CD4-positive, alpha-beta memory T cell (primary cell): ENCODE results near the gene BRF1. TPM values are rescaled to one million over a fixed set of nuclear protein-coding genes. Genes with fewer than 3 reads are reported as not detected.
"Not testable (repeated sequence)": the region's sequence is repeated elsewhere in the genome, so short reads cannot be mapped to it uniquely, and the experiment has no call there.

ENCODE experiments used
- CTCF ChIA-PET: fragments of 350-600 bp; sonication (Branson Sonifier 250); formaldehyde crosslinking; loops from one replicate; lab custom pipeline; 2021; ENCODE audit warnings: inconsistent platforms; ENCODE audit not compliant: partially characterized antibody; lab: Charles Lee
- POLR2A ChIA-PET: fragments of 350-600 bp; sonication (Branson Sonifier 250); formaldehyde crosslinking; loops from one replicate; lab custom pipeline; 2021; ENCODE audit not compliant: partially characterized antibody; lab: Charles Lee
- DNase-seq, 5 donors: peaks; one replicate each; pipeline versions ENCODE4 v3.0.0 to v3.0.0-alpha.2; 2020 to 2022; ENCODE audit warnings: mixed read lengths in 1 of 5
- H3K27ac ChIP-seq: one replicate; pipeline ENCODE4 v1.7.0; 2013; ENCODE audit warnings: low read depth, low read length
- H3K27me3 ChIP-seq: 2 replicates; pipeline ENCODE4 v1.7.0; 2013; ENCODE audit warnings: mild to moderate bottlenecking, low read length, moderate library complexity; ENCODE audit not compliant: insufficient read depth
- H3K36me3 ChIP-seq: 2 replicates; pipeline ENCODE4 v1.7.0; 2013; ENCODE audit warnings: mild to moderate bottlenecking, low read length, moderate library complexity; ENCODE audit not compliant: insufficient read depth
- H3K4me1 ChIP-seq: 2 replicates; pipeline ENCODE4 v1.7.0; 2013; ENCODE audit warnings: mild to moderate bottlenecking, low read length, moderate library complexity; ENCODE audit not compliant: insufficient read depth
- H3K4me3 ChIP-seq, 2 donors: one replicate each; pipeline ENCODE4 v1.7.0; 2013; ENCODE audit warnings: low read length in 2 of 2, mild to moderate bottlenecking in 1 of 2
- H3K9me3 ChIP-seq, 2 donors: one replicate each; pipeline ENCODE4 v1.7.0; 2013; ENCODE audit warnings: low read length in 2 of 2, control low read depth in 1 of 2; ENCODE audit not compliant: control insufficient read depth in 1 of 2
- H3K27ac Mint-ChIP-seq, 7 donors: one replicate each; pipeline ENCODE4 v1.8.0; 2020 to 2021; ENCODE audit warnings: mixed read lengths in 7 of 7, mild to moderate bottlenecking in 6 of 7, inconsistent platforms in 3 of 7, moderate library complexity in 3 of 7
- H3K27me3 Mint-ChIP-seq, 2 donors: one replicate each; pipeline ENCODE4 v1.8.0; 2020 to 2021; ENCODE audit warnings: mixed read lengths in 2 of 2
- H3K36me3 Mint-ChIP-seq, 2 donors: one replicate each; pipeline ENCODE4 v1.8.0; 2020 to 2021; ENCODE audit warnings: mixed read lengths in 2 of 2, inconsistent platforms in 1 of 2, mild to moderate bottlenecking in 1 of 2
- H3K4me1 Mint-ChIP-seq, 4 donors: one replicate each; pipeline ENCODE4 v1.8.0; 2020 to 2021; ENCODE audit warnings: mixed read lengths in 4 of 4, mild to moderate bottlenecking in 1 of 4
- H3K4me3 Mint-ChIP-seq, 8 donors: one replicate each; pipeline ENCODE4 v1.8.0; 2020 to 2021; ENCODE audit warnings: mixed read lengths in 8 of 8, mild to moderate bottlenecking in 7 of 8, moderate library complexity in 6 of 8, inconsistent platforms in 3 of 8
- H3K9me3 Mint-ChIP-seq, 8 donors: one replicate each; pipeline ENCODE4 v1.8.0; 2020 to 2021; ENCODE audit warnings: mixed read lengths in 8 of 8, mild to moderate bottlenecking in 5 of 8, inconsistent platforms in 3 of 8, moderate library complexity in 1 of 8
- intact Hi-C: fragments of 100-400 bp; cut with micrococcal nuclease; formaldehyde crosslinking; loops from one replicate; pipeline ENCODE4 v1.15.1; 2023
- polyA plus RNA-seq, 2 donors: library from polyadenylated mRNA; unstranded; fragments of 300-500 nt; fragmentation: Illumina TruSeq; gene quantifications; one replicate each; pipeline ENCODE4 v1.2.3, GENCODE V29; 2021
- total RNA-seq, 2 experiments: library from RNA; stranded (reverse); gene quantifications; one replicate each; pipeline ENCODE4 v1.2.3, GENCODE V29; 2021

Gene BRF1
- total and polyA plus RNA-seq, 4 experiments from 2014 or later: 3.0 to 56.0 (median 30.0) TPM

GRCh38 chr14:105336477-105337287, 35.9 kb upstream of the BRF1 start:
- no peaks in the 10 kb centered on the region for H3K36me3 Mint-ChIP-seq

GRCh38 chr14:105335735-105336476, 35.1 kb upstream of the BRF1 start:
- H3K4me1 Mint-ChIP-seq: peaks cover 7 to 24% (median 14%) of the 10 kb centered on the region in 4 donors
- H3K27ac Mint-ChIP-seq: no peak overlapping the region
- H3K9me3 Mint-ChIP-seq: no peaks in the 10 kb centered on the region
- no peak overlapping the region for H3K4me3 Mint-ChIP-seq
- Histone ChIP-seq H3K27me3 (no peaks in the 10 kb centered on the region), H3K9me3 (no peaks in the 10 kb centered on the region), H3K27ac (no peak overlapping the region), H3K4me1 (peaks cover 8% of the 10 kb centered on the region), H3K4me3 (no peak overlapping the region), H3K36me3 (no peaks in the 10 kb centered on the region)
- ChIA-PET CTCF (no interaction called here), POLR2A (no interaction called here)
- no peaks in the 10 kb centered on the region for H3K36me3 Mint-ChIP-seq
- H3K27me3 Mint-ChIP-seq: no peaks in the 10 kb centered on the region
- DNase-seq: no peak
- intact Hi-C loops: no loop called here

More at GRCh38 chr14:105336477-105337287, 35.9 kb upstream of the BRF1 start:
- intact Hi-C loops: no loop called here
- Mint-ChIP-seq H3K4me3 (no peak overlapping the region), H3K27me3 (no peaks in the 10 kb centered on the region), H3K27ac (no peak overlapping the region), H3K4me1 (peaks cover 5 to 16% (median 8%) of the 10 kb centered on the region in 4 donors), H3K9me3 (no peaks in the 10 kb centered on the region)
- no peaks in the 10 kb centered on the region for H3K9me3 ChIP-seq
- CTCF ChIA-PET: no interaction called here
- POLR2A ChIA-PET: no interaction called here
- no peak overlapping the region for H3K27ac ChIP-seq
- peaks cover 2% of the 10 kb centered on the region for H3K4me1 ChIP-seq
- DNase-seq: no peak
- no peaks in the 10 kb centered on the region for H3K27me3 ChIP-seq
- H3K4me3 ChIP-seq: no peak overlapping the region
- no peaks in the 10 kb centered on the region for H3K36me3 ChIP-seq

GRCh38 chr14:105335231-105335542, 34.4 kb upstream of the BRF1 start:
- POLR2A ChIA-PET, CTCF ChIA-PET, H3K9me3 Mint-ChIP-seq, DNase-seq, H3K36me3 ChIP-seq, H3K27me3 Mint-ChIP-seq, H3K4me3 ChIP-seq, H3K36me3 Mint-ChIP-seq, H3K27me3 ChIP-seq, H3K27ac ChIP-seq, H3K4me3 Mint-ChIP-seq, intact Hi-C loops, H3K9me3 ChIP-seq, H3K27ac Mint-ChIP-seq: not testable (repeated sequence)
- peaks cover 15% of the 10 kb centered on the region for H3K4me1 ChIP-seq
- peaks cover 9 to 27% (median 19%) of the 10 kb centered on the region in 4 donors for H3K4me1 Mint-ChIP-seq

GRCh38 chr14:105334383-105335230, 33.8 kb upstream of the BRF1 start:
- ChIA-PET POLR2A (interaction anchor here (0.6 kb wide), 1 partner anchor 33 kb away, joined by 3 read pairs; the partner anchor contains the start of gene BRF1), CTCF (interaction anchor here (0.8 to 1.5 kb wide), 2 partner anchors 17 to 233 kb away, joined by 3 to 4 read pairs; no protein-coding TSS in a partner anchor)
- Mint-ChIP-seq H3K4me3 (no peak overlapping the region), H3K27me3 (no peaks in the 10 kb centered on the region), H3K27ac (no peak overlapping the region), H3K9me3 (no peaks in the 10 kb centered on the region), H3K36me3 (no peaks in the 10 kb centered on the region), H3K4me1 (peaks cover 9 to 30% (median 19%) of the 10 kb centered on the region in 4 donors)
- Histone ChIP-seq H3K27me3 (no peaks in the 10 kb centered on the region), H3K9me3 (no peaks in the 10 kb centered on the region), H3K4me3 (no peak overlapping the region), H3K36me3 (no peaks in the 10 kb centered on the region), H3K4me1 (peaks cover 21% of the 10 kb centered on the region), H3K27ac (no peak overlapping the region)
- intact Hi-C loops: no loop called here
- DNase-seq: no peak

GRCh38 chr14:105333613-105334364, 33.0 kb upstream of the BRF1 start:
- H3K27me3 Mint-ChIP-seq: no peaks in the 10 kb centered on the region
- no peak overlapping the region for H3K27ac ChIP-seq
- ChIA-PET POLR2A (interaction anchor here (0.6 kb wide), 1 partner anchor 33 kb away, joined by 3 read pairs; the partner anchor contains the start of gene BRF1), CTCF (interaction anchor here (0.8 to 1.5 kb wide), 2 partner anchors 18 to 232 kb away, joined by 3 to 4 read pairs; no protein-coding TSS in a partner anchor)
- DNase-seq: no peak
- H3K4me3 ChIP-seq: no peak overlapping the region
- no peaks in the 10 kb centered on the region for H3K9me3 Mint-ChIP-seq
- H3K9me3 ChIP-seq: no peaks in the 10 kb centered on the region
- no peaks in the 10 kb centered on the region for H3K27me3 ChIP-seq
- no peak overlapping the region for H3K4me3 Mint-ChIP-seq
- no peaks in the 10 kb centered on the region for H3K36me3 Mint-ChIP-seq
- no peaks in the 10 kb centered on the region for H3K36me3 ChIP-seq
- H3K27ac Mint-ChIP-seq: no peak overlapping the region
- intact Hi-C loops: no loop called here
- peaks cover 12 to 38% (median 22%) of the 10 kb centered on the region in 4 donors for H3K4me1 Mint-ChIP-seq
- peaks cover 21% of the 10 kb centered on the region for H3K4me1 ChIP-seq

- peaks cover 0 to 3% of the 10 kb centered on the region in 2 donors for H3K36me3 Mint-ChIP-seq
- peaks cover 13 to 43% (median 26%) of the 10 kb centered on the region in 4 donors for H3K4me1 Mint-ChIP-seq
- H3K27me3 Mint-ChIP-seq: no peaks in the 10 kb centered on the region
- no peak overlapping the region for H3K4me3 Mint-ChIP-seq
- peaks cover 21% of the 10 kb centered on the region for H3K4me1 ChIP-seq
- no peak overlapping the region for H3K27ac ChIP-seq
- H3K9me3 ChIP-seq: no peaks in the 10 kb centered on the region
- intact Hi-C loops: no loop called here
- POLR2A ChIA-PET: no interaction called here
- H3K9me3 Mint-ChIP-seq: no peaks in the 10 kb centered on the region
- no peak overlapping the region for H3K4me3 ChIP-seq
- DNase-seq: no peak
- no peaks in the 10 kb centered on the region for H3K27me3 ChIP-seq
- CTCF ChIA-PET: no interaction called here
- H3K36me3 ChIP-seq: no peaks in the 10 kb centered on the region
- peak overlapping the region in 1 of 7 donors; percentile 85 for H3K27ac Mint-ChIP-seq
Measured at GRCh38 chr14:105333020-105333490, 32.3 kb upstream of the BRF1 start.
